ENCODE measurements around the gene MAP2K6.

Gene MAP2K6

DNA sequence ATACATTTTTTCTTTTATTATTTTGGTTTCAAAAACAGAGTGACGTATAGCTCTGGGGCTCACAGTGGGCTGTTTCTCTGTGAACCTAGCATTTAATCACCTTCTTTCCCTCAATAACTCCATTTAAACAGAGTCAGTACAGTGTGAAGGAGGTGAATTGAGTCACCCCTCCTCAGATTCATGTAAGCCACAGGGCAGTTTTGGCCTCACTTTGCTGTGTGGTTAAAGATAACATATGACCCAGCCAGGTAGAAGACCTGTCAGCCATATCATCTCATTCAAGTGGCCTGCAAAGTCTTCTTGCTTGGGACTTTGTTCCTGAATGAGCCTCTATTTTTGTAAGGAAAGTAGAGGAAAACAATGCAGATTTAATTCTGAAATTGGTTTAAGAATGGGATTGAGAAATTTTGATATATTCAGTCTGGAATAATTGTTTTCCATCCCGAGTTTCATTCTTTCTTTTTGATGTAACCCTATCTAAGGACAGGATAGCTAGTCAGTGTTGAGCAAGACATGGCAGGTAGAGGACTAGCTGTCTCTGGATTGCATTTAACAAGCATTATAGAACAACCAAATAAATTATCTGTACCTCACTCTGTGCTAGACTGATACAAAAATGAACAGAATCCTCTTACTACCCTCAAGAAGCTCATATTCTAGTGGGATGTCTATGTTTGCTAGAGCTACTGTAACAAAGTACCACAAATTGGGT, 13.1 kb downstream of the MAP2K6 start:
- no peak for DNase-seq (ENCODE audit: low read depth in 3 of 3)

DNA sequence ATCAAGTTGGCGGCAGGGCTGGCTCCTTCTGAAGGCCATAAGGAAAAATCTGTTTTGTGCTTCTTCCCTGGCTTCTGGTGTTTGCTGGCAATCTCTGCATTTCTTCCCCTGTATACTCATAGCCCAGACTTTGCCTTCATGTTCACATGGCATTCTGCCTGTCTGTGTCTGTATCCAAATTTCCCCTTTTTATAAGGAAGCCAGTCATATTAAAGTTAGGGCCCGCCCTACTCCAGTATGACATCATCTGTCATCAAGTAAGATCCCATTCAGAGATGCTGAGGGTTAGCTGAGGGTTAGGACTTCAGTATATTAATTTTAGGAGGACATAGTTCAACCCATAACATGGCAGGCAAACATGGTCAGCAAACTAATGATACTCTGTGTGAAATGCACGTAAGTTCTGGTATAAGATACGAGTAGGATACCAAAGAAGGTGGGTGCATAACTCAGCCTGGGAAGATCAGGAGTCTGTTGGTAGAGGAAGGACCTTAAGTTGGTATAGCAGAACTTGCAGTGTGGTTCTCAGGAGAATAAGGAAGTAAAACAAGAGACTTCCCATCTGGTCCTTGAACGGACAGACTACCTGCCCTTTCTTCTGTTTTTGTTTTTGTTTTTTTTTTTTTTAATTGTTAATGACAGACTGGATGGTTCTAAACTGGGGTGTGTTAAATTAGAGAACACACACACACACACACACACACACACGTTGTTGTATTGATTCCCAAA, 13.9 kb downstream of the MAP2K6 start:
- DNase-seq (ENCODE audit: low read depth in 3 of 3): no peak

DNA sequence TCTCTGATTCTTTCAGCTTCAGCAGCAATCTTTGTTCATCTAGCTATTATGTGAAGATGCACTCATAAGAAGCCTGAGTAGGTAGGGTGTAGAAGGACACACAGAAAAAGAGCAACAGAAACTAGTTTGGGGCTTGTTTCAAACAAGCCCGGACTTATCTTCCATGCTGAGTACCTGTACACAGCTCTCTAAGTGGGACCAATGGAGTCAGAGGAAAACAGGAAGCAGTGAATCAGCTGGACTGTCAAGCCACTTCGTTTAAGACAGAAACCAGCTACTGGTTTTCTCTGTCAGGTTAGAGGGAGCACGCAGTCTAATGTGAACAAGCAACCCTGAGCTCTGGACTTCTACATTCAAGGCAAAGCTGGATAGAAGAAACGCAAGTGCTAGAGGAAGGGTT, 16.0 kb downstream of the MAP2K6 start:
- DNase-seq (ENCODE audit: low read depth in 3 of 3): no peak

DNA sequence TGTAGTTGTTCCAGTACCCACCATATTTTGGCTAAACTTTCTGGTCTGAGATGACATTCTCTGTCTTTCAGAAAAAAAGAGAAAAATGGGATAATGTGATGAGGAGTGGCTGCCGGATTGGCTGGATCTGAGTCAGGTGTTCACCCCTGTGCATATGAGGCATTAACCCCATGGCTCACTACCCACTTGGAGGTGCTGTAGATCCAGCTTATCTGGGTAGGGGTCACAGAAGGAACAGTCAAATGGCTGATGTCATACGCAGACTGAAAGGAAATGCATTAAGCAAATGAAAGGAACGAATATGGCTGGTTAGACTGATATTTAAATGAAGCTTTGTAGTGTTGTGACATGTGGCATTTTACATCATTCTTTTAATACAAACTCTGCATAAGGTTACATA, 17.3 kb downstream of the MAP2K6 start:
- DNase-seq (ENCODE audit: low read depth in 3 of 3): no peak

DNA sequence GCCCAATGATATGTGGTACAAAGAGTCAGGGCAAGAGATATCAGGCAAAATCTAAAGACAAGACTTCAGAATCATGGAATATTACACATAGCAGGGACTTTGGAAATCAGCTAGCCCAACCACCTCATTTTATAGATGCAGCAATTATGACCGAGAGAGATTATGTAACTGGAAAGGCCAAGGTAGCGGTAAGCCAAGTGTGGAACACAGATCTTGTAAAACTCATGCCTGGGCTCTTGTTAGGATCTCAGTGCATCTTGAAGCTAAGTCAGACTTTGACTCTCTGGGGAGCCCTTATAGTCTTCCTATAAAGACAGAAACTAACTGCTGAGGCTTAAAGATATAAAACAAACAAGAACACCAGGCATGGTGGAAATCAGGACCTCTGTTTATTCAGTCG, 18.6 kb downstream of the MAP2K6 start:
- DNase-seq (ENCODE audit: low read depth in 3 of 3): no peak

DNA sequence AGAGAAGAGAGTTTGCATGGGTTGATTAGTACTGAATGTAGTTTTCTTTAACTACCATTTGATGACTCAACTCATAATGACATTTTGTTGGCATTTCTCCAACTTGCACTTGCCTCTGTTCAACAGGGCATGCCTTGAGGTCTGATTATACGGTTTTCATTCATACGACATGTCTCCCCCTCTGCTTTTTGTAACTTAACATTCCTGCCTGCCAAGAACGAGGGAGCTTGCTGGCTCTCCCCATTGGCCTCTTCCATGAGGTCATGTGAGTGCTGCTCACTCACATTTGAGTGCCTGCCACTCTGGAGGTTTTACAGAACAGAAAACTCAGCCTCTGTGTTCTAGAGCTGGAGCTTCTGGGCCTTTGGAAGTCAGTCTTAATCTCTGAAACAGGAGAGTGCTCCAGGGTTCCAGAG, 19.7 kb downstream of the MAP2K6 start:
- DNase-seq (ENCODE audit: low read depth in 3 of 3): no peak

DNA sequence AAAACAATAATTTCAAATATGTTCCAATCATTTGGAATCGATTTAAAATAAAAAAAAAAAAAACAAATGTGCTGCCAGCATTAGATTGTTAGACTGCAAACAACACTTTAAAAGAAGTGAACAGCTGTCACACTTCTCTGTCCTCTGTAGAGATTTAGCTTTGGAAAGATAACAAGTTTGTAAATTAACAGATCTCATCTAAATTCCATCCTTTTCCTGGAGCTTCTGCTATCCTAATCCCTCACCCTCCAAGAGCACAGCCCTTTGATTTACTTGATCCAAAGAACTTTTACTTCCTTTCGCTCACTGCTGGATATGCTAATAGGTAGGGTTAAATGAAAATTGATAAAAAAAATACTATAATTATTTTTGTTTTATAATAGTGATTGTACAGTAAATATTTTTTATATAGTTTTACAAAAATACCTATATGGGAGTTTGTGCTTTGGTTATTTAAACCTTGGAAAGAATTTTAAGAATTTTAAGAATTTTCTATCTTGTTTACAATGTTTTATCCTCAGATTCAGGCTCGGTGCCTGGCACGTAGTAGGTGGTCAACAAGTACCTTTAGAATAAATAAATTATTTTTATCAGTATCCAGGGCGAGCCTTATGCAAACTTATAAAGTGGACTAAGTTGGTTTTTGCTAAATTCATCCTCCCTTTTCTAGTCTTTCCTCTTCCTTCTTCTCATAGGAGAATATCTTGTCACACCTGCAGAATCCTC, 21.6 kb downstream of the MAP2K6 start:
- no peak for DNase-seq (ENCODE audit: low read depth in 3 of 3)

DNA sequence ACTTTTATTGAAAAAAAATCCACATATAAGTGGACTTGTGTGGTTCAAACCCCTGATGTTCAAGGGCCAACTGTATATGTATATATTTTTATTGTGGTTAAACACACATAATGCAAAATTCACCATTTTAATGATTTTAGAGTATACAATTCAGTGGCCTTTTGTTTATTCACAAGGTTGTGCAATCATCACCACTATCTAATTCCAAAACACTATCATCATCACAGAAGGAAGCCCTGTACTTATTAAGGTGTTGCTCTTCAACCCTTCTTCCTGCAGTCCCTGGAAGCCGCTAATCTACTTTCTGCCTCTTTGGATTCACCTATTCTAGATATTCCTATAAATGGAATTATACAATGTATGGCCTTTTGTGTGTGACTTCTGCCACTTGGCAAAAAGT, 23.0 kb downstream of the MAP2K6 start:
- no peak for DNase-seq (ENCODE audit: low read depth in 3 of 3)

DNA sequence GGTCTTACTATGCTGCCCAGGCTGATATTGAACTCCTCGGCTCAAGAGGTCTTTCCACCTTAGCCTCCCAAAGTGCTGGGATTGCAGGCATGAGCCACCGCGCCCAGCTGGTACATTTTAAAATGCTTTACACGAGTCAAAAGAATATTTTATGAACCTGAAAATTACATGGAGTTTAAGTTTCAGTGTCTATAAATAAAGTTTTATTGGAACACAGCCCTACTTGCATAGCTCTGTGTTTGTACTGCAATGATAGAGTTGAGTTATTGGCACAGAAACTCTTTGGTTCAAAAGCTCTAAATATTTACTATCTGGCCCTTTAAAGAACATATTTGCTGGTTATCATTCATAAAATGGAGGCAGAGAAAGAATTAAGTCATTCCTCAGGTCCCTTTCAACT, 24.3 kb downstream of the MAP2K6 start:
- no peak for DNase-seq (ENCODE audit: low read depth in 3 of 3)

DNA sequence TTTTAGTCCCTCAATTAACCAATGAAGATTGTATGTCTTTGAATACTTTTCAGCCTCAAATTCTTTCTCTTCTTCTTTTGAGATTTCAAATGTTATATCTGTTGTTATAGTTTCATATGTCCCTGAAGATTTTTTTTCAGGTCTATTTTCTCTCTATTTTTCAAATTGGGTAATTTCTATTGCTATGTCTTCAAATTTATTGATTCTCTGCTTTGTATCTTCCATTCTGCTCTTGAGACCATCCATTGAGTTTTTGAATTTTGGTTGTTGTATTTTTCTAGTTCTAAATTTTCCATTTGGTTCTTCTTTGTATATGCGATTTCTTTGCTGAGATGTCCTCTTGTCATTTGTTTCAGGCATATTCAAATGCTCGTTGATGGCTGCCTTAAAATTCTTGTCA, 26.7 kb downstream of the MAP2K6 start:
- DNase-seq (ENCODE audit: low read depth in 3 of 3): no peak

DNA sequence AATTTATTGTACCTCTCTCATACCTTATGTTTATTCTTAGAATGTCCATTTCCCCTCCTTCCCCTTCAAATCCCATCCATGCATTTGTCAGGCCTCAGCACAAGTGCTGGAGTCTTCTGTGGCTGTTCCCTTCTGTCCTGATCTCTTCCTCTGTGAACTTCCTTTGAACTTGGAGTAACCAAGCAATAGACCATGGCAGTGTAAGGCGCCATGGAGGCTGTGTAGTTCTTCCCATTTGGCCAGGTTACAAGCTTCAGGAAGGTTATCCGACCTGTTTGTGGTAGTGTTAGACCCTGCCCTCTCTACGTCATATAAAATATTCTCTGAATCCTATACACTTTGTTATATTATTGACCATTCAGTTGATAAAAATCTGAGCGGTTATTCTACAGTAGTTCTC, 28.6 kb downstream of the MAP2K6 start:
- no peak for DNase-seq (ENCODE audit: low read depth in 3 of 3)

DNA sequence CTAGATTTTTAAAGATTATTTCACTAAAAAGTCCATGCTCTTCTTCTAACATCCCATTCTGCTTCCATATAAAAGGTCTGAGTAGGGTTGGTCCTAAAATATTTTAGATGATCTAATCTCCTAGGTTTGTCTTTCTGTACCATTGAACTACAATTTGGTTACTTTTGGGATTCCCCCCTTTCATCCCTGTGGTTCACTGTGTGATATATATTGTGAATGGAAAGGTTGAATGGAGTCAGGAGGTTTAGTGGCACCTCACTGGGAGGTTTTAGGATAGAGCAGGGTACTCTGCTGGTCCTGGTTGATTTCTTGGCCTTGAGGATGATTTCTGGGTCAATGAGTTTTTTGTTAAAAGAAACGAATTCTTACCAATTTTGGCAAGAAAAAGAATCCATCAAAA, 29.5 kb downstream of the MAP2K6 start:
- no peak for DNase-seq (ENCODE audit: low read depth in 3 of 3)

DNA sequence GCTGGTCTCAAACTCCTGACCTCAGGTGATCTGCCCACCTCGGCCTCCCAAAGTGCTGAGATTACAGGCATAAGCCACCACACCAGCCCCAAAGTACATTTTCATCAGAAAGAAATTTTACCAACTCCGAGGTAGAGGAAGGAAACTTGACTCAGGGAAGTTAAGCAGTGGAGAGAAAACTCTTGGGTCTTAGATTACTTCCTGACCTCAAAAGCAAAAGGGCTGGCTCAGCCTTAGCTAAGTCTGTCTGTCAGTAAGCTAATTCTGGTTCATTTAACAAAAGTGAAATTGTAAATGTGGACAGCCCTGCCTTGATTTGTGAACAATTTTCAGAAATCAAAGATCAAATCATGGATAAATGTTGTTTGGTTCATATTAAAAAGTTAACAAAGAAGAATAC, 30.6 kb downstream of the MAP2K6 start:
- DNase-seq (ENCODE audit: low read depth in 3 of 3): no peak

DNA sequence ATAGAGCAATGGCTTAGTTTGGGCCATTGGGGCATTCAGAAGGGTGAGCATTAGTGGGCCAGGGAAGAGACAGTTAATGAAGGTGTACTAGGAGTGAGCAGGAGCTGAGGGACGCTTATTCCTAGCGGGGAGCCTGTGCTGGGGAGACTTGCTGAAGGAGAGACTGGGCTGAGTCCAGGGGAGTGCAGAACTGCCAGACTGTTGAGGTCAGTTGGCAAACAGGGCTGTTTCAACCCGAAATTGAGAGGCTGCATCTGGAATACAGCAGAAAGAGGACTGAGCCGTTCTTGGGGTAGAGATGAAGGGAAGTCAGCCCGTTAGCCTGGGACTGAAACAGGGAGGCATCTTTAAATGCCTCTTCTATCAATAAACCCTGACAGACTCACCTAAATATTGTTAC, 33.2 kb downstream of the MAP2K6 start:
- no peak for DNase-seq (ENCODE audit: low read depth in 3 of 3)

DNA sequence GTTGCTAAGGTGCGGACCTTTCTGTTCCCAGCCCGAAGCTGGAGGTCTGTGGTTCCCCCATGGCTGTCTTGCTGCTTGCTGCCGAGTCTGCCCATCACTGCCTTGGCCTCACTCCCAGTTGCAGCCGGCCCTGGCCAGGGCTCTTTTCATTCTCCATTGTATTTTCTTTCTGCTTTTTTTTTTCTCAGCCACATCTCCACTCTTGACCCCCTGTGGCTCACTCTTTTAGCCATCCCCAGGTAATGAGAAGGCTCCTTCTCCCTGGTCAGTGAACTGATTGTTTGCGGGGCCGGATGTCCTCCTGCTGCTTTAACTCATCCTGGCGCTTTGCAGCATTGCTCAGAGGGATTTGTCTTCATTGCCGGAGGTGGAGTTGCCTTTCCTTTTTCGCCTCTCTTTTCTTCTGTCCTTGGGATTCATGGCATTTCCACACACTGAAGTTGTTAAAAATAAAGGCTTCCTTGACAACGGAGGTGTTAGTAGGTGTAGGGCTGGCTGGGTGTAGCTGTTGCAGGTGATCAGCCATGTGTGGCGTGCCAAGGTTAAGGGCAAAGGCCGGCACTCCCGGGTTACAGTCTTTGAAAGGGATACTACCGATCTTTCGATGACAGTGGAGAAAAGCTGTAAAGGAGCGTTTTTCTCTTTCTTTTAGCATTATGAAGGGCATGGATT, 34.1 kb downstream of the MAP2K6 start:
- DNase-seq (ENCODE audit: low read depth in 3 of 3): no peak

DNA sequence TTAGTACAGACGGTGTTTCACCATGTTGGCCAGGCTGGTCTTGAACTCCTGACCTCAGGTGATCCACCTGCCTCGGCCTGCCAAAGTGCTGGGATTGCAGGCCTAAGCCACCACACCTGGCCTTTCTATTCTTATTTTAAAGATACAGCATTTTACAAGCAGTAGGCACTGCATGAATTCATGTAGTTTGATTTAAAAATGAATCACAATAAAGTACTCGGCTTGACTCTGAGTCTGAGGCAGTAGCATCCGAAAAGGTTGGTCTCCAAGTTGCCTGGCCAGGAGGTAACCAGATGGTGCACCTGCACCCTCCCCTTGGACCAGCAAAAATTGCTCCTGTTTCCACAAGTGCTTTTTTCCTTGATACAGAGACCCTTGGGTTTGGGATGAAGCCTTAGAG, 35.6 kb downstream of the MAP2K6 start:
- DNase-seq (ENCODE audit: low read depth in 3 of 3): no peak

DNA sequence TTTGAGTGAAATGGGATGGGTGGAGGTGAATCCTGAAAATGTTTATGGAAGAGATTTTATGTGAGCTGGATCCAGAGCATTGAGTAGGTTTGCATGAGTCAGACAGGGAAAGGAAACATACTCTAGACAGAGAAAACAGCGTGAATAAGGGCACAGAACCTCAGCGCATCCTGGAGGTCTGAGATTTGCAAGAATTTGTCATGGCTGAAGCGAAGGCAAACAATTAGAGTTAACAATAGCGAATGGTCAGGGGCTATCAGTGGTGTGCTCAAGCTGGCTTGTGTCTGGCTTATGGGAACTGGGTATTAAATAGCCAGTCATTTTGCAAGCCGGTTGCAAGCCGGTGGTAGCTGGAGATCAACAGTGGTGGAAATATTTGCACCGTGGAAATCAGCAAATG, 36.4 kb downstream of the MAP2K6 start:
- DNase-seq (ENCODE audit: low read depth in 3 of 3): no peak

DNA sequence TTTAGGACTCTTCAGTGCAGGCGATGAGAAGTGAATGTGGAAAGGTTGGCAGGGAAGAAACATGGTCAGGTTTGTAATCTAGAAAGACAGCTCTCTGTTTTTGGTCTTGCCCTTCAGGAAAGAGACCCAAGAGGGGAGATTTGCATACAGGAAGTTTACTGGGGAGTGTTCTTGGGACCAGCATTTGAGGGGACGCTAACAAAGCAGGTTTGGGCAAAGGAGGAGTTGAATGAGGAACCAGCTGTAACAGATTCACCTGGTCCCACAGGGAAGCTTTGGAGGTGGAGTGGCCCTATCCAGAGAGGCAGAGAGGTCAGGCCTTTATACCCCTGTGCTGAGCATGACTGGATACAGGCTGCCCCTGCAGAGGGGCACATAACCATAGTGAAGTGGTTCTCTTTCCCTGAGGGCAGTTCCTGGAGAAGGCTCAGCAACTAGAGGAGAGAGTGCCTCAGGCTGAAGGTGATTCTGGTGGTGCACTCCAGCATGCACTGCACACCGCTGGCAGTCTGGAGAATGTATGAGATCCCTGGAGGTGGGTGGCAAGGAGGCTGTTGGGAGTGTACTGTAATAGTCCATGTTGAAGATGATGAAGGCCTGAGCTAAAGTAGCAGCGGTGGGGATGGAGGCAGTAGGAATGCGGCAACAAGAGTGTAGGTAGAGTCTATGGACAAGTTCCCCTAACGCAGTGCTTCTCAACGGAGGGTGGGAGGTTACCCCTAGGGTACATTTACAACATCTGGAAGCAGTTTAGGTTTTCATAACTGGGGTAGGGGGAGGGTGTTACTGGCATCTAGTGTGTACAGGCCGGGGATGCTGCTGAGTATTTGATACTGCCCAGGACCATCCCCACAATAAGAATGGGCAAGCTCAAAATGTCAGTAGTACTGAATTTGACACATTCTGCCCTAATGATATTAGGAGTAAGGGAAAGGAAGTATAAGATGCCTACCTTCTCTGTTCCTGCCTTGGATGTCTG, 37.2 kb downstream of the MAP2K6 start:
- DNase-seq (ENCODE audit: low read depth in 3 of 3): no peak

DNA sequence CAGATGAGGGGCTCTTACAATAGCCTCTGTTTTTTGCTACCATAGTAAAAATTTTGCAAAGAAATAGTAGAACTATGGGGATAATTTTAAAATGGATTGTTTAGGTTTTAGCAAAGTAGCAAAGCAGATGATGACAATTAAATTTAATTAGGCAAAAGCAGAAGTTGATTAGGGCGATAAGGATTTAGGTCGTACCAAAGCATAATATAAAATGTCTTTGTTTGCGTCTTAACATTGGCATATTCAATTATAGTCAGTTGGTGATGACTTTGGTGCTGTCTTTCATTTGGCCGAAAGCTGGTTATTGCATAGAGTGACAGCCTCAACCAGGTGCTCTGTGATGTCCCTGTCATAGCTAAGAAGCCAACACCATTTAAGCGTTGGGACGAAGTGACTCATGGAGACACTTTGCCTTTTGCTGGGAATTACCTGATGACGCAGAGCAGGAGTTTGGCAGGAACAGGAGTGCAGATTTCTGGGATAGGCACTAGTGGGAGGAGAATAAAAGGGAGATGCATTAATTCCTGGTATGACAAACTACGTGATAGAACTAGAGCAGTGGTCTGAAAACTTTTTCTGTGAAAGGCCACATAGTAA, 38.3 kb downstream of the MAP2K6 start:
- no peak for DNase-seq (ENCODE audit: low read depth in 3 of 3)

DNA sequence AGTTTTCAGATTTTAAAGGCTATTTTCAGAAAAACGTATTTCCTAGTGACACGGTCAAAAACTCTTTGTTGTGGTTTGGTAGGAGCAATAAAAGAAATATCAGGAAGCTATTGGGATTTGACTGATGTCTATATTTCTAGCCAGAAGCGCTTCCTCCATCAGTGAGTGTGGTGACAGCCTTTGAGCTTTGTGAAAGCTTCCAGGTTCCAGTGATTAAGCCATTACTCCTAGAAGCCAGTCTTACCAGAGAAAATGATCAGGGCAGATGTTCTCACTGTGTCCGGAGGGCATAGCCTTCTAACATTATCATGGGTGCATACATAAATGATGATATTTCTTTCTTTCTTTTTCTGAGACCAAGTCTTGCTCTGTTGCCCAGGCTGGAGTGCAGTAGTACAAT, 39.6 kb downstream of the MAP2K6 start:
- DNase-seq (ENCODE audit: low read depth in 3 of 3): no peak

DNA sequence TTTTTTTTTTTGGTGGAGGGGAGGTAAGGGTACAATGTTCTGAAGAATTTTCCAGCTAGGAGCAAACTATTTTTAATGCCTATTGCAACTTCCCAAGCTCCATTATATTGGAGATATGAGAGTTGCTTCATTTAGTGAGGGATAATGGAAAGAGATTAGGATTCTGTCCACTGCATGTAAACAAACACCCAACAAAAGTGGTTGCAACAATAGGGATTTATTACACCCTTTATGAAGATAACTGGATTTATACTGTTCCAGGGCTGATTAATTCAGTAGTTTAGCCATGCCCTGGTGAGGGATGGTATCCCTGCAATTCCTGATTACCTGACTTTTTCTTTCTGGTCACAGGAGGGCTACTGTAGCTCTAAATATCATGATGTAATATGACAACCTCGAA, 40.5 kb downstream of the MAP2K6 start:
- DNase-seq (ENCODE audit: low read depth in 3 of 3): no peak
